Activated naive CD4-positive, alpha-beta T cell treated with anti-CD3 and anti-CD28 coated beads, Interleukin-2, amount 50 U/mL, for 72 hours (primary cell): ENCODE data around the gene RIPPLY3. TPM values are rescaled to one million over a fixed set of nuclear protein-coding genes. Genes with fewer than 3 reads are reported as not detected.
"Not testable (repeated sequence)": the region's sequence is repeated elsewhere in the genome, so short reads cannot be mapped to it uniquely, and the experiment has no call there.

Experiments used
- ATAC-seq, 2 donors: fragments of 150-1000 bp; cut with Tn5 transposase; 2 replicates each; pipeline ENCODE4 v1.10.0; 2021; ENCODE audit warnings: mild to moderate bottlenecking in 2 of 2, moderate library complexity in 2 of 2
- DNase-seq, 2 donors: peaks; one replicate each; pipeline ENCODE4 v3.0.0; 2021 to 2022; ENCODE audit warnings: low spot score in 2 of 2
- H3K27ac Mint-ChIP-seq, 2 donors: one replicate each; pipeline ENCODE4 v1.8.0; 2022; ENCODE audit warnings: mild to moderate bottlenecking in 2 of 2, mixed read lengths in 2 of 2
- H3K36me3 Mint-ChIP-seq, 2 donors: one replicate each; pipeline ENCODE4 v1.8.0; 2022; ENCODE audit warnings: mixed read lengths in 2 of 2
- H3K9me3 Mint-ChIP-seq, 2 donors: one replicate each; pipeline ENCODE4 v1.8.0; 2022; ENCODE audit warnings: mixed read lengths in 2 of 2
- total RNA-seq, 2 donors: library from RNA; stranded (reverse); gene quantifications; one replicate each; pipeline ENCODE4 v1.2.3, GENCODE V29; 2022

RIPPLY3 gene
- total RNA-seq, 2 donors from 2014 or later: 0.18 TPM; not detected in 1

DNA sequence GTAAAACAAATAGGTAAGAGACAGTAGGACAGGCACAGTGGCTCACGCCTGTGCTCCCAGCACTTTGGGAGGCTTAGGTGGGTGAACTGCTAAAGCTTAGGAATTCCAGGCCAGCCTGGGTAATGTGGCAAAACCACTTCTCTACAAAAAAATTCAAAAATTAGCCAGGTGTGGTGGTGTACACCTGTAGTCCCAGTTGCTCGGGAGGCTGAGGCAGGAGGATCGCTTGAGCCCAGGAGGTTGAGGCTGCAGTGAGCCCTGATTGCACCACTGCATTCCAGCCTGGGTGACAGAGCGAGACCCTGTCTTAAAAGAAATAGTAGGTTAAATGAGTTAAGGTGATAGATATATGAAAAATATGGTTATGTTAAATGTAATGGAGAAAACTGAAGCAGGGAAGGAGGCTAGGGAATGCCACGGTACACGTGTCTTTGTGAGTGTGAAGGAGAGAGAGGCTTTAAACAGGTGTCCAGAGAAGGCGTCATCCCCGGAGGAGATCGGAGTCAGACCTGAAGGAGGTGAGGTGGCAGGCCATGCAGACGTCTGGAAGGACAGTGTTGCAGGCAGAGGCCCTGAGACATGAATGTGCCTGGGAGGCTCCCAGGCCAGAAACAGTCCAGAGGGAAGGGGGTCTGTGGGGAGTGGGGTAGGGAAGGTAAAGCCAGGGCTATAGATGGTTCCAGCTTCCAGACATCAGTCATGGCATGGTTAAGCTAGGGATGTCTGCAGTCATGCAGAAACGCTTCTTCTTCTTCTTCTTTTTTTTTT, 7.2 kb upstream of the RIPPLY3 start:
- H3K27ac Mint-ChIP-seq: no peak overlapping the region
- no peaks in the 10 kb centered on the region for H3K36me3 Mint-ChIP-seq
- H3K9me3 Mint-ChIP-seq: no peaks in the 10 kb centered on the region
- ATAC-seq: no peak
- no peak for DNase-seq

DNA sequence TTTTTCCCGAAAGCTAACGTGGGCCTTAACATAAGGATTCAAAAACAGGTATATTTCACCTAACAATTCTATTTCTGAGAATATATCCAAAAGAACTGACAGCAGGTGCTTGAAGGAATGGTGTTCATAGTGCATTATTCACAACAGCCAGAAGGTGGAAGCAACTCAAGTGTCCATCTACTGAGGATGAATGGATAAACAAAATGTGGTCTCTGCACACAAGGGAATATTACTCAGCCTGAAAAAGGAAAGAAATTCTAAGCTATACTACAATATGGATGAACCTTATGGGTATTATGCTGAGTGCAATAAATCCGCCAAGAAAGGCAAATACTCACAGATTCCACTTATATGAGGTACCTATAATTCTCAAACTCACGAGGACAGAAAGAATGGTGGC, 6.1 kb upstream of the RIPPLY3 start:
- H3K27ac Mint-ChIP-seq: no peak overlapping the region
- DNase-seq: no peak
- no peaks in the 10 kb centered on the region for H3K9me3 Mint-ChIP-seq
- H3K36me3 Mint-ChIP-seq: no peaks in the 10 kb centered on the region
- ATAC-seq: no peak

DNA sequence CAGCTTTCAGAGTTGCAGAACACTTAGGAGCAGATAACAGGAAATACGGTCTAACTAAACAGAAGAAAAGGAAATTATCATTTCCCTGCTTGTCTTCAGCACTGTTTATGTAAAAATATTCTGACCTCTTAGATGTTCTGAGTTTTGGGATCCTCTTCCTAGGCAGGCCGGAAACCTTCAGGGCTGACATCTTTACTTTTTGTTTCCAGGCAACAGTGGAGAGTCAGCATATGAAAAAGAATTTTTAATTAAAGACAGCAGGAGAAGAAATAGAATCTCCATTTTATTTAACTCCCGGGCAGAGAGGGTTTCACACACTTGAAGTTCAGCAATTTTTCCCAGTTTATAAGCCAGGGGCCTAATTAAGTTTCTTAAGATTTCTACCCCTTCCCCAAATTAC, 5.1 kb upstream of the RIPPLY3 start:
- no peaks in the 10 kb centered on the region for H3K9me3 Mint-ChIP-seq
- ATAC-seq (no peak), DNase-seq (no peak)
- no peak overlapping the region for H3K27ac Mint-ChIP-seq
- H3K36me3 Mint-ChIP-seq: no peaks in the 10 kb centered on the region

DNA sequence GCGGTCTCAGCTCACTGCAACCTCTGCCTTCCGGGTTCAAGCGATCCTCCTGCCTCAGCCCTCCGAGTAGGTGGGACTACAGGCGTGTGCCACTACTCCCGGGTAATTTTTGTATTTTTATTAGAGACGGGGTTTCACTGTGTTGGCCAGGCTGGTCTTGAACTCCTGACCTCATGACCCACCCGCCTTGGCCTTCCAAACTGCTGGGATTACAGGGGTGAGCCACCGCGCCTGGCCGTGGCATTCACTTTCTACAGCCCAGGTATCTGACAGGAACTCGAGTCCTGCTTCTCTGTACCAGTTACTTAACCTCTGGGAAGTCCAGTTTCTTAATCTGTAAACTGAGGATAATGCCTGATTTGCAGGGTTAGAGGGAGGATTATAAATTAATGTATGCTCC, 3.7 kb upstream of the RIPPLY3 start:
- not testable (repeated sequence) for H3K36me3 Mint-ChIP-seq, DNase-seq, ATAC-seq, H3K9me3 Mint-ChIP-seq
- H3K27ac Mint-ChIP-seq: peak overlapping the region in 1 of 2 donors; percentile 70

- not testable (repeated sequence) for H3K9me3 Mint-ChIP-seq, DNase-seq, H3K27ac Mint-ChIP-seq, ATAC-seq, H3K36me3 Mint-ChIP-seq
Observed at GRCh38 chr21:37003917-37004316, 2.6 kb upstream of the RIPPLY3 start.

- H3K9me3 Mint-ChIP-seq: no peaks in the 10 kb centered on the region
- DNase-seq: no peak
- no peak for ATAC-seq
- H3K36me3 Mint-ChIP-seq: no peaks in the 10 kb centered on the region
- H3K27ac Mint-ChIP-seq: no peak overlapping the region
Observed at GRCh38 chr21:37005548-37006485, 685 bp upstream of the RIPPLY3 start.

- ATAC-seq: no peak
- no peaks in the 10 kb centered on the region for H3K36me3 Mint-ChIP-seq
- H3K9me3 Mint-ChIP-seq: no peaks in the 10 kb centered on the region
- DNase-seq: no peak
- no peak overlapping the region for H3K27ac Mint-ChIP-seq
Observed at GRCh38 chr21:37008724-37009123, 2.2 kb downstream of the RIPPLY3 start.

- DNase-seq (peak; percentile 77 to 88), ATAC-seq (peak; percentile 90 to 91)
- no peak overlapping the region for H3K27ac Mint-ChIP-seq
- H3K36me3 Mint-ChIP-seq: no peaks in the 10 kb centered on the region
- H3K9me3 Mint-ChIP-seq: no peaks in the 10 kb centered on the region
Observed at GRCh38 chr21:37009740-37010341, 3.3 kb downstream of the RIPPLY3 start.

DNA sequence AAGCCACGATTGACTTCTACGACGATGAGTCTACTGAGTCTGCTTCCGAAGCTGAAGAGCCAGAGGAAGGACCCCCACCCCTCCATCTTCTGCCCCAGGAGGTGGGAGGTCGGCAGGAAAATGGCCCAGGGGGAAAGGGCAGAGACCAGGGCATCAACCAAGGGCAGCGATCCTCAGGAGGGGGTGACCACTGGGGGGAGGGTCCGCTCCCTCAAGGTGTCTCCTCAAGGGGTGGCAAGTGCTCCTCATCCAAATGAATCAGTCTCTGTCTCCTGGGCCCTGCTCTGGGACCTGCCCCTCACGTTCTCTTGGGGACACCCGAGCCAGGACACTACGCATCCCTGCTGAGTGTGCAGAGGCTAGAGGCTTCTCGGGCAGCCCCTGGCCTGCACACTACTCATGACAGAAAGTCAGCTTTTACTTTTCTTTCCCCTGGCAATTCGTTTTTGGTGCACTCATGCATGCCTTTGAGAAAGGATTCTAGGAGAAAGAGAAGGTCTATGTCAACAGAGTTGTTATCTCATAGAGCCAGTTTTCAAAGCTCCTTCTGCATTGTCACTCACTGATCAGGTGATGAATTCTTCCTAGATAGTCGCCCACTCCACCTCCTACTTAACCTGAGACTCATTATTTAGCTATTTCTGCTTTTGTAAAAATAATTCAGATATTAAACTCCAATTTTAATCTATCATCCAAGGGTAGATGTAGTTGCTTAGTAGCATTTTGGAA, 11.6 kb downstream of the RIPPLY3 start:
- H3K9me3 Mint-ChIP-seq: no peaks in the 10 kb centered on the region
- DNase-seq (no peak), ATAC-seq (no peak)
- H3K27ac Mint-ChIP-seq: no peak overlapping the region
- H3K36me3 Mint-ChIP-seq: no peaks in the 10 kb centered on the region

DNA sequence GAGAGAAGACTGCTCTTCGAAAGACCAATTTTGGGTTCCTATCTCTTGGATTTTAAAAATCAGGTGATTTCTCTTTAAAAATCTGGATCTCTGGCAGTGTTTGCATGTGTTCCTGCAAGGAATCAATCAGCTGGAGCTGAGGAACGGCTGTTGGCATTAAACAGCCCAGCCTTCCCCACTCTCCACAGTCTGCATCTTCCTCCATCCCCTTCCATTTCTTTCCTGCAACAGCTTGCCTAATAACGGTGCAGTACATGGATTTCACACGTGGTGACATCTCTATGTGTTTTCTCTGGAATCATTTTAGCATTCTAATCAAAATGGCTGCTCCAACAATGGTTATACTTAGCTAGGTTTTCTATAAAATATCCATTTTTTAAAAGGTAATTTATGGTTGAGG, 20.0 kb downstream of the RIPPLY3 start:
- no peak for ATAC-seq
- DNase-seq: no peak
- Mint-ChIP-seq H3K9me3 (no peaks in the 10 kb centered on the region), H3K36me3 (no peaks in the 10 kb centered on the region), H3K27ac (no peak overlapping the region)

DNA sequence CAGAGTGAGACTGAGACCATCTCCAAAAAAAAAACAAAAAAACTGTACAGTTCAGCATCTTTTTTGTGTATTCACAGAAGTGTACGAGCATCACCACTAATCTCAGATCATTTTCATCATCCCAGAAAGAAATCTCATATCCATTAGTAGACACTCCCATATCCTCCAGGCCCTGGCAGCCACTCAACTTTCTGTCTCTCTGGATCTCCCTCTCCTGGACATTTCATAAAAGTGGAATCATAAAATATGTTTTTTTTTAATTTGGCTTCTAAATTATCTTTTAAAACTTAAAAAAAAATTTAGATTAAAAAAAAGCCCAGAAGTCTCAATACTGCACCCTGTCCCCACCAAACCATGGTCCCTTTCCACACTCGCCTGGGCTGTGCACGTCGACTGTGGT, 22.1 kb downstream of the RIPPLY3 start:
- H3K27ac Mint-ChIP-seq: no peak overlapping the region
- ATAC-seq: no peak
- no peaks in the 10 kb centered on the region for H3K36me3 Mint-ChIP-seq
- H3K9me3 Mint-ChIP-seq: no peaks in the 10 kb centered on the region
- no peak for DNase-seq

DNA sequence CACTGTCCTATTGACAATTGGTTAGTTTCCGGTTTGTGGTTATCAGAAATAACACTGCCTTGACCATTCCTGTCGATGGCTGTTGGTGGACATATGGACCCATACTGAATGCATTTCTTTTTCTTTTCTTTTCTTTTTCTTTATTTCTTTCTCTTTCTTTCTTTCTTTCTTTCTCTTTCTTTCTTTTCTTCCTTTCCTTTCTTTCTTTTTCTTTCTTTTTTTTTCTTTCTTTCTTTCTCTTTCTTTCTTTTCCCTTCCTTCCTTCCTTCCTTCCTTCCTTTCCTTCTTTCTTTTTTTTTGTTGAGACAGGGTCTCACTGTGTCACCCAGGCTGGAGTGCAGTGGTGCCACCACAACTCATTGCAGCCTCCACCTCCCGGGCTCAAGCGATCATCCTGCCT, 24.4 kb downstream of the RIPPLY3 start:
- Mint-ChIP-seq H3K27ac (no peak overlapping the region), H3K9me3 (no peaks in the 10 kb centered on the region), H3K36me3 (no peaks in the 10 kb centered on the region)
- ATAC-seq (no peak), DNase-seq (no peak)

DNA sequence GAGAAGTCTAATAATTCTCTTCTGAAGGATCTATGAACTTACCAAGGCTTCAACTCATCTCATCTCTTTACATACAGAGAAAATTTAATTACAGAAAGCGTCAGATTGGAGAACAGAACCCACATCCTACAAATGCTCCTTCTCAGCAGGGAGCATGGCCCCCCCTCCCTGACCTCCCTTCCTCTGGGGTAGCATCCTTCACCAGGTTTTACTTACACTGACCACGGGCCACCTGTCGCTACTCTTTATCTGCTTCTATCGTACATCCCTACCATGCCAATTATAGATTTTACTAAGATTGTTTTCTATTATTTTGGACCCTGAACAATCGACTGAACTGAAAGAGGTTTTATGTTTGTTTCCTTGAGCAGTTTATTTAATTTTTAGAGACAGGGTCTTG, 25.8 kb downstream of the RIPPLY3 start:
- ATAC-seq: no peak
- H3K27ac Mint-ChIP-seq: no peak overlapping the region
- no peak for DNase-seq
- H3K9me3 Mint-ChIP-seq: no peaks in the 10 kb centered on the region
- no peaks in the 10 kb centered on the region for H3K36me3 Mint-ChIP-seq

DNA sequence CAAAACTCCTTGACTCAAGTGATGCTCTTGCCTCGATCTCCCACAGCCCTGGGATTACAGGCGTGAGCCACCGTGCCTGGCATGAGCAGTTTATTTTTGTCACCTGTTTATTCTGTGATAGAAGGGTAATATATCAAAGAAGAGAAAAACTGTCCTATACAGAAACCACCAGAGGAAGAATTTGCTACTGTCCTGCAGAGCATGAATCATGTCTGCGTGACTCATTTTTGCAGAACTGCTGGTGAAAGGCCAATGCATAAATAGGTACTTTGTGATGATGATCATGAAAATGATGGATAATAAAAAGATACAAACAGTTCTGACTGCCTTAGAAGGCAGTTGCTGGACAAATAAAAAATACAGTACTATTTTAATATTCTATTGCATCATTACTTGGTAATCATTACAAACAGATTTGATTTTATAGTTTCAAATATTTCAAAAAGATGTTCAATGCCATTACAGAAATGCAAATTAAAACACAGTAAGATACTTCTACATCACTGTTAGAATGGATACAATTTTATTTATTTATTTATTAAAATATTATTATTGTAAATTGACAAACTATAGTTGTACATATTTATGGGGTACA, 26.5 kb downstream of the RIPPLY3 start:
- DNase-seq: no peak
- no peak overlapping the region for H3K27ac Mint-ChIP-seq
- peak in 1 of 2 donors; percentile 77 for ATAC-seq
- H3K9me3 Mint-ChIP-seq: no peaks in the 10 kb centered on the region
- H3K36me3 Mint-ChIP-seq: no peaks in the 10 kb centered on the region

GRCh38 chr21:37034394-37034793, 27.9 kb downstream of the RIPPLY3 start:
- not testable (repeated sequence) for ATAC-seq, H3K9me3 Mint-ChIP-seq, H3K36me3 Mint-ChIP-seq, H3K27ac Mint-ChIP-seq, DNase-seq

- H3K9me3 Mint-ChIP-seq: no peaks in the 10 kb centered on the region
- DNase-seq: no peak
- H3K27ac Mint-ChIP-seq: no peak overlapping the region
- H3K36me3 Mint-ChIP-seq: no peaks in the 10 kb centered on the region
- ATAC-seq: no peak
Observed at GRCh38 chr21:37036177-37036576, 29.7 kb downstream of the RIPPLY3 start.
